ENCODE data around the gene SUPT20H.

SUPT20H gene

DNA sequence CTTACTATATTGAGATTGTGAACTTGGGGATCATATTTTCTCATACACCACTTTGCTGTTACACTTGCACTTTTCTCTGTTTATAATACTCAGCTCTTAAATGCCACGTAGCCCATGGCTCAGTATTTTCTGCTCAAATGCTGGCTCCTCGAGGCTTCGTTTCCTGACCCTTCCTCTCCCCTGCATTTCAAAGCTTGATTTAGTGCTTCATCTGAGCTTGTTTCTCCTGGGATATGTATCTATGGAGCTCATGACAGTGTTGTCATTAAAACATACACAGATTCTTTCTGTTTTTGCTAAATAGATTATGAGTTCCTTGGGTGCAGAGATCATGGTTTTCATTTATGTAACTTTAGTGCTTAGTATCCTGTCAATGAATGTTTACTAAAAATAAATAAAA lies 34.6 kb upstream of the SUPT20H start:
- WGBS, result 82% methylated on average over 3 of the region's 3 CpGs
- Histone ChIP-seq H3K4me1 (ENCODE audit: insufficient read depth, low read length) (no peaks in the 10 kb centered on the region), H3K27ac (ENCODE audit: low read depth, low read length) (no peak overlapping the region), H3K9ac (ENCODE audit: low read depth, low read length) (no peak overlapping the region), H3K9me3 (ENCODE audit: insufficient read depth, low read depth, low read length) (no peaks in the 10 kb centered on the region), H3K27me3 (ENCODE audit: insufficient read depth, low read length) (no peaks in the 10 kb centered on the region), H3K4me3 (ENCODE audit: low read length) (no peak overlapping the region), H3K36me3 (ENCODE audit: insufficient read depth, low read length) (no peaks in the 10 kb centered on the region)

GRCh38 chr13:37091835-37092234 lies 32.3 kb upstream of the SUPT20H start:
- H3K36me3 ChIP-seq (ENCODE audit: insufficient read depth, low read length), result no peaks in the 10 kb centered on the region
- H3K4me1 ChIP-seq (ENCODE audit: insufficient read depth, low read length), result no peaks in the 10 kb centered on the region
- H3K9me3 ChIP-seq (ENCODE audit: insufficient read depth, low read depth, low read length), result no peaks in the 10 kb centered on the region
- no peak overlapping the region for H3K9ac ChIP-seq (ENCODE audit: low read depth, low read length)
- 96% methylated on average over 1 of the region's 1 CpG for WGBS
- no peak overlapping the region for H3K4me3 ChIP-seq (ENCODE audit: low read length)
- H3K27ac ChIP-seq (ENCODE audit: low read depth, low read length), result no peak overlapping the region
- H3K27me3 ChIP-seq (ENCODE audit: insufficient read depth, low read length), result no peaks in the 10 kb centered on the region

DNA sequence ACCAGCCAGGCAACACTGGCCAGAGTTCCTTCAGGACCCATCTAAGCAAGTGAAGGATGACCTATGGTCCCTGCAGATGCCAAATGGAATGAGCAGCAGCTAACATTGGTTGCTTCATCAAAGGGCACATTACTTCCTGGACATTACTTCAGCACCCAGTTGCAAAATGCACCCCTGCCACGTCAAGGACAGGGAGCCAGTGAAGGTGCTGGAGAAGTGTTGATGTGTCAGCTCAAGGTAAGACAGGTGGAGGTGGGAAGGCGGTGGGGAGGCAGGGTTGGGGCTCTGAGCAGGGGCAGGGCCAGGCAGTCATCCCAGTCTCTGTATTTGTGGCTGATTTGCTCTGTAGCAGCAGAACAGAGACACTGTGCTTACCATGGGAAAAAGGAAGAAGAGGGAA lies 31.4 kb upstream of the SUPT20H start:
- WGBS, result 91% methylated on average over 2 of the region's 2 CpGs
- Histone ChIP-seq H3K9ac (ENCODE audit: low read depth, low read length) (no peak overlapping the region), H3K36me3 (ENCODE audit: insufficient read depth, low read length) (no peaks in the 10 kb centered on the region), H3K27me3 (ENCODE audit: insufficient read depth, low read length) (no peaks in the 10 kb centered on the region), H3K9me3 (ENCODE audit: insufficient read depth, low read depth, low read length) (no peaks in the 10 kb centered on the region), H3K4me3 (ENCODE audit: low read length) (no peak overlapping the region), H3K4me1 (ENCODE audit: insufficient read depth, low read length) (no peaks in the 10 kb centered on the region), H3K27ac (ENCODE audit: low read depth, low read length) (no peak overlapping the region)

GRCh38 chr13:37089495-37089894 lies 30.0 kb upstream of the SUPT20H start:
- H3K27ac ChIP-seq (ENCODE audit: low read depth, low read length), result no peak overlapping the region
- H3K9ac ChIP-seq (ENCODE audit: low read depth, low read length), result no peak overlapping the region
- H3K27me3 ChIP-seq (ENCODE audit: insufficient read depth, low read length), result no peaks in the 10 kb centered on the region
- H3K4me3 ChIP-seq (ENCODE audit: low read length), result no peak overlapping the region
- H3K36me3 ChIP-seq (ENCODE audit: insufficient read depth, low read length), result no peaks in the 10 kb centered on the region
- WGBS, result 91% methylated on average over 3 of the region's 3 CpGs
- no peaks in the 10 kb centered on the region for H3K9me3 ChIP-seq (ENCODE audit: insufficient read depth, low read depth, low read length)
- H3K4me1 ChIP-seq (ENCODE audit: insufficient read depth, low read length), result no peaks in the 10 kb centered on the region

- no peaks in the 10 kb centered on the region for H3K4me1 ChIP-seq (ENCODE audit: insufficient read depth, low read length)
- H3K27ac ChIP-seq (ENCODE audit: low read depth, low read length), result no peak overlapping the region
- no peaks in the 10 kb centered on the region for H3K36me3 ChIP-seq (ENCODE audit: insufficient read depth, low read length)
- H3K27me3 ChIP-seq (ENCODE audit: insufficient read depth, low read length), result no peaks in the 10 kb centered on the region
- WGBS, result 100% methylated on average over 1 of the region's 2 CpGs
- H3K4me3 ChIP-seq (ENCODE audit: low read length), result no peak overlapping the region
- no peaks in the 10 kb centered on the region for H3K9me3 ChIP-seq (ENCODE audit: insufficient read depth, low read depth, low read length)
- no peak overlapping the region for H3K9ac ChIP-seq (ENCODE audit: low read depth, low read length)
Observed at GRCh38 chr13:37087486-37087885, 28.0 kb upstream of the SUPT20H start.

DNA sequence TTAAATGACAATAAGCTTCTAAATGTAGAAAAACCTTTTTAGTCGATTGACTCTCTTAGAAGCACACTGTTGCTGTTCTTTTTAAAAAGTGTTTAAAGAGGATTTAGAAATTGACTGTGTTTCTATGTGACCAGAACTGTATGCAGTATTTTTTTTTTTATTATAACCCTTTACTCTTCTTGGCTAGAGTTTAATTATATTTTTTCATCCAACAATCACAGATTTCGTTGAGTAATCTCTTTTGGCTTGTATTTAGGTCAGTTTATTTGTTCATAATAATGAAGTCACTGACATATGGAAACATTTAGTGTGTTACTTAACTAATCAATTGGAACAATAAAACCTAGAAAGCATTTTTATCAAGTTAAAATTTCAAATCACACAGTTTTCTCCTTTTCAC lies 26.1 kb upstream of the SUPT20H start:
- H3K4me1 ChIP-seq (ENCODE audit: insufficient read depth, low read length), result no peaks in the 10 kb centered on the region
- no peaks in the 10 kb centered on the region for H3K36me3 ChIP-seq (ENCODE audit: insufficient read depth, low read length)
- no peak overlapping the region for H3K27ac ChIP-seq (ENCODE audit: low read depth, low read length)
- H3K27me3 ChIP-seq (ENCODE audit: insufficient read depth, low read length), result no peaks in the 10 kb centered on the region
- WGBS, result 100% methylated on average over 1 of the region's 2 CpGs
- H3K9ac ChIP-seq (ENCODE audit: low read depth, low read length), result no peak overlapping the region
- no peaks in the 10 kb centered on the region for H3K9me3 ChIP-seq (ENCODE audit: insufficient read depth, low read depth, low read length)
- no peak overlapping the region for H3K4me3 ChIP-seq (ENCODE audit: low read length)

GRCh38 chr13:37076818-37077217 lies 17.3 kb upstream of the SUPT20H start:
- Histone ChIP-seq H3K36me3 (ENCODE audit: insufficient read depth, low read length) (no peaks in the 10 kb centered on the region), H3K27me3 (ENCODE audit: insufficient read depth, low read length) (no peaks in the 10 kb centered on the region), H3K27ac (ENCODE audit: low read depth, low read length) (no peak overlapping the region), H3K9ac (ENCODE audit: low read depth, low read length) (no peak overlapping the region), H3K4me1 (ENCODE audit: insufficient read depth, low read length) (no peaks in the 10 kb centered on the region), H3K9me3 (ENCODE audit: insufficient read depth, low read depth, low read length) (no peaks in the 10 kb centered on the region), H3K4me3 (ENCODE audit: low read length) (no peak overlapping the region)
- WGBS, result 96% methylated on average over 2 of the region's 2 CpGs

DNA sequence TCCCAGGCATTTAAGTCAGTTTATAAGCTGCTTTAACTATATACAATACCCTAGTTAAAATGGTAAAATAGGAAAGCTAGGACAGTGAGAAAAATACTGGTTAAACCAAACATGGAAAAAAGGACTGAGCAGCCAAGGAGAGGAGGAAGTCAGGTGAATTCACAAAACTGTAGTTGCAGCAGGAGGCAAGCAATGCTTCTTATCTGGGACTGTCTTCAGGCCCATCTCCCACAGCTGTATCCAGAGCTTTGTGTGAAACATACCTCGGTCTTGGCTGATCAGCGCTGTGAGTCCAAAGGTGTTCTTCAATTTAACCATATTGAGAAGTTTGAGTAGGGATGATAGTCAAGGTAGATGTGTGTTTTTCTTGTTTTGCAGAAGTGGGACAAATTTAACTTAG lies 15.7 kb upstream of the SUPT20H start:
- Histone ChIP-seq H3K9me3 (ENCODE audit: insufficient read depth, low read depth, low read length) (no peaks in the 10 kb centered on the region), H3K27ac (ENCODE audit: low read depth, low read length) (no peak overlapping the region), H3K9ac (ENCODE audit: low read depth, low read length) (no peak overlapping the region), H3K4me3 (ENCODE audit: low read length) (no peak overlapping the region), H3K4me1 (ENCODE audit: insufficient read depth, low read length) (no peaks in the 10 kb centered on the region), H3K36me3 (ENCODE audit: insufficient read depth, low read length) (no peaks in the 10 kb centered on the region), H3K27me3 (ENCODE audit: insufficient read depth, low read length) (no peaks in the 10 kb centered on the region)
- WGBS, result 89% methylated on average over 2 of the region's 2 CpGs

GRCh38 chr13:37074703-37075102 lies 15.2 kb upstream of the SUPT20H start:
- H3K36me3 ChIP-seq (ENCODE audit: insufficient read depth, low read length), result no peaks in the 10 kb centered on the region
- H3K9me3 ChIP-seq (ENCODE audit: insufficient read depth, low read depth, low read length), result no peaks in the 10 kb centered on the region
- H3K27me3 ChIP-seq (ENCODE audit: insufficient read depth, low read length), result no peaks in the 10 kb centered on the region
- H3K4me3 ChIP-seq (ENCODE audit: low read length), result no peak overlapping the region
- no CpG with 5 or more reads among the region's 1 CpG for WGBS
- no peaks in the 10 kb centered on the region for H3K4me1 ChIP-seq (ENCODE audit: insufficient read depth, low read length)
- no peak overlapping the region for H3K9ac ChIP-seq (ENCODE audit: low read depth, low read length)
- H3K27ac ChIP-seq (ENCODE audit: low read depth, low read length), result no peak overlapping the region

GRCh38 chr13:37072024-37072423 lies 12.5 kb upstream of the SUPT20H start:
- Histone ChIP-seq H3K9ac (ENCODE audit: low read depth, low read length) (no peak overlapping the region), H3K4me1 (ENCODE audit: insufficient read depth, low read length) (no peaks in the 10 kb centered on the region), H3K36me3 (ENCODE audit: insufficient read depth, low read length) (no peaks in the 10 kb centered on the region), H3K4me3 (ENCODE audit: low read length) (no peak overlapping the region), H3K9me3 (ENCODE audit: insufficient read depth, low read depth, low read length) (no peaks in the 10 kb centered on the region), H3K27ac (ENCODE audit: low read depth, low read length) (no peak overlapping the region), H3K27me3 (ENCODE audit: insufficient read depth, low read length) (no peaks in the 10 kb centered on the region)
- WGBS, result 89% methylated on average over 4 of the region's 4 CpGs

GRCh38 chr13:37070956-37071355 lies 11.5 kb upstream of the SUPT20H start:
- Histone ChIP-seq H3K4me1 (ENCODE audit: insufficient read depth, low read length) (peaks cover 5% of the 10 kb centered on the region; the same call in 1 of the 2 replicates), H3K27ac (ENCODE audit: low read depth, low read length) (no peak overlapping the region), H3K36me3 (ENCODE audit: insufficient read depth, low read length) (no peaks in the 10 kb centered on the region), H3K9me3 (ENCODE audit: insufficient read depth, low read depth, low read length) (no peaks in the 10 kb centered on the region), H3K27me3 (ENCODE audit: insufficient read depth, low read length) (no peaks in the 10 kb centered on the region), H3K4me3 (ENCODE audit: low read length) (no peak overlapping the region), H3K9ac (ENCODE audit: low read depth, low read length) (no peak overlapping the region)
- 93% methylated on average over 7 of the region's 7 CpGs for WGBS

- no peak overlapping the region for H3K9ac ChIP-seq (ENCODE audit: low read depth, low read length)
- no peak overlapping the region for H3K27ac ChIP-seq (ENCODE audit: low read depth, low read length)
- no peak overlapping the region for H3K4me3 ChIP-seq (ENCODE audit: low read length)
- no peaks in the 10 kb centered on the region for H3K27me3 ChIP-seq (ENCODE audit: insufficient read depth, low read length)
- H3K4me1 ChIP-seq (ENCODE audit: insufficient read depth, low read length), result peaks cover 10% of the 10 kb centered on the region
- H3K36me3 ChIP-seq (ENCODE audit: insufficient read depth, low read length), result no peaks in the 10 kb centered on the region
- WGBS, result 91% methylated on average over 9 of the region's 9 CpGs
- no peaks in the 10 kb centered on the region for H3K9me3 ChIP-seq (ENCODE audit: insufficient read depth, low read depth, low read length)
Observed at GRCh38 chr13:37070145-37070695, 10.7 kb upstream of the SUPT20H start.
